ENCODE results near the gene VSIG10.

GRCh38 chr12:118073768-118074167 is 30.0 kb downstream of the VSIG10 start:
- TF ChIP-seq POLR2AphosphoS5 (IDR thresholded peaks at IDR 0.05) (no peak), EP300 (IDR thresholded peaks at IDR 0.05) (no peak), CTCF (IDR thresholded peaks at IDR 0.05) (no peak), POLR2A (IDR thresholded peaks at IDR 0.05) (no peak)
